ENCODE data around the gene WARS2.
A peak's percentile ranks its signal among the peaks of the same experiment; 100 is the strongest.

Gene WARS2

DNA sequence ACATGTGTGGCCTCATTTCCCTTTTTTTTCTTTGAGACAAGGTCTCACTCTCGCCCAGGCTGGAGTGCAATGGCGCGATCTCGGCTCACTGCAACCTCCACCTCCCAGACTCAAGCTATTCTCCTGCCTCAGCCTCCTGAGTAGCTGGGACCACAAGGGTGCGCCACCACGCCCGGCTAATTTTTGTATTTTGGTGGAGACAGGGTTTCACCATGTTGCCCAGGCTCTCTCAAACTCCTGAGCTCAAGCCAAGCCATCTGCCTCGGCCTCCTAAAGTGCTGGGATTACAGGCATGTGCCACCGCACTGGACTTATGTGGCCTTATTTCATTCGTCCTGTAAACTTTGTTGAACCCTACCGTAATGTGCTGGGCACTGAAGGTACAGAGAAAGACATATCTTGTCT is 569 bp upstream of the WARS2 start:
- Histone ChIP-seq H3K9me3 (ENCODE audit: severe bottlenecking) (no peaks in the 10 kb centered on the region), H3K4me3 (ENCODE audit: severe bottlenecking) (peak overlapping the region; percentile 51), H3K27ac (ENCODE audit: poor library complexity, severe bottlenecking) (peak overlapping the region; percentile 62), H3K27me3 (ENCODE audit: insufficient read depth, poor library complexity, severe bottlenecking) (no peaks in the 10 kb centered on the region), H3K36me3 (ENCODE audit: low read depth) (peaks cover 8% of the 10 kb centered on the region; the same call in 1 of the 2 replicates), H3K4me1 (ENCODE audit: insufficient read depth, poor library complexity, severe bottlenecking) (peaks cover 19% of the 10 kb centered on the region)
- DNase-seq (ENCODE audit: low spot score) (no peak), ATAC-seq (ENCODE audit: low read depth) (no peak)
- TF ChIP-seq, protein P1, sequence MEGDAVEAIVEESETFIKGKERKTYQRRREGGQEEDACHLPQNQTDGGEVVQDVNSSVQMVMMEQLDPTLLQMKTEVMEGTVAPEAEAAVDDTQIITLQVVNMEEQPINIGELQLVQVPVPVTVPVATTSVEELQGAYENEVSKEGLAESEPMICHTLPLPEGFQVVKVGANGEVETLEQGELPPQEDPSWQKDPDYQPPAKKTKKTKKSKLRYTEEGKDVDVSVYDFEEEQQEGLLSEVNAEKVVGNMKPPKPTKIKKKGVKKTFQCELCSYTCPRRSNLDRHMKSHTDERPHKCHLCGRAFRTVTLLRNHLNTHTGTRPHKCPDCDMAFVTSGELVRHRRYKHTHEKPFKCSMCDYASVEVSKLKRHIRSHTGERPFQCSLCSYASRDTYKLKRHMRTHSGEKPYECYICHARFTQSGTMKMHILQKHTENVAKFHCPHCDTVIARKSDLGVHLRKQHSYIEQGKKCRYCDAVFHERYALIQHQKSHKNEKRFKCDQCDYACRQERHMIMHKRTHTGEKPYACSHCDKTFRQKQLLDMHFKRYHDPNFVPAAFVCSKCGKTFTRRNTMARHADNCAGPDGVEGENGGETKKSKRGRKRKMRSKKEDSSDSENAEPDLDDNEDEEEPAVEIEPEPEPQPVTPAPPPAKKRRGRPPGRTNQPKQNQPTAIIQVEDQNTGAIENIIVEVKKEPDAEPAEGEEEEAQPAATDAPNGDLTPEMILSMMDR (IDR thresholded peaks at IDR 0.05; ENCODE audit: poor library complexity, severe bottlenecking): peak; percentile 37

DNA sequence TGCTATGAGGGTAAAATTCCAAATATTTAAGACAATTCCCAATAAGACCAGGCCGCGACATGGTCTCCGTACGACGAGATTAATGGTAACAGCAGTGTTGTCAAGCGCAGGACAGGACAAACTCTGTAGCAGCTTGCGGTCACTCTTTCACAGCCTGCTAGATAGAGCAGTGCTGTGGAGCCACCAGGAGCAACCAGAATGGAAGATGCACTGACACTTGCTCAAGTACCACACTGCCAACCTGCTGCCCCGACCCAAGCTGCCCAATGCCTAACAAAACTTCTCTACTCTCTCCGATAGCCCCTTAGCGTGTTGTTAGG is 636 bp downstream of the WARS2 start:
- H3K27ac ChIP-seq (ENCODE audit: poor library complexity, severe bottlenecking): peak overlapping the region; percentile 62
- peaks cover 8% of the 10 kb centered on the region; the same call in 1 of the 2 replicates for H3K36me3 ChIP-seq (ENCODE audit: low read depth)
- peaks cover 19% of the 10 kb centered on the region for H3K4me1 ChIP-seq (ENCODE audit: insufficient read depth, poor library complexity, severe bottlenecking)
- no peaks in the 10 kb centered on the region for H3K9me3 ChIP-seq (ENCODE audit: severe bottlenecking)
- ATAC-seq (ENCODE audit: low read depth) (peak; percentile 25), DNase-seq (ENCODE audit: low spot score) (no peak)
- no peaks in the 10 kb centered on the region for H3K27me3 ChIP-seq (ENCODE audit: insufficient read depth, poor library complexity, severe bottlenecking)
- H3K4me3 ChIP-seq (ENCODE audit: severe bottlenecking): peak overlapping the region; percentile 51
- TF ChIP-seq, protein P1 (IDR thresholded peaks at IDR 0.05; ENCODE audit: poor library complexity, severe bottlenecking): no peak

DNA sequence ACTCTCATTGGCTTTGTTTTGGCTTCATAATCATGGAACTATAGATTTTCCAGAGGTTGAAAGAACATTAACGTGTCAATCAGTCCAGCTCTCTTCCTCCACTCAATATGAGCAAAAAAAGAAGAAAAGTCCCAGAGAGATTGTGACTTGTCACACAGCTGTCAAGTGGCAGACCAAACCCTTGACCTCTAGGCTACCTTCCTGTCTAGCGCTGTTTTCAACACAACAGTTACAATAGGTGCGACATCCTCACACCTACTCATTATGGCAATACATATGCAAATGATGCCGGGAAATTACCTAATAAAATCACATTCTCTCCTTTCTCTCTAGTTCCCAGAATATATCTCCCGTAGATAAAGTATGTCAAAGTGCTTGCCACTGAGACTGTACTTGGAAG is 1.1 kb downstream of the WARS2 start:
- Histone ChIP-seq H3K27ac (ENCODE audit: poor library complexity, severe bottlenecking) (peak overlapping the region; percentile 62), H3K4me3 (ENCODE audit: severe bottlenecking) (peak overlapping the region; percentile 51), H3K9me3 (ENCODE audit: severe bottlenecking) (no peaks in the 10 kb centered on the region), H3K36me3 (ENCODE audit: low read depth) (peaks cover 8% of the 10 kb centered on the region; the same call in 1 of the 2 replicates), H3K4me1 (ENCODE audit: insufficient read depth, poor library complexity, severe bottlenecking) (peaks cover 19% of the 10 kb centered on the region), H3K27me3 (ENCODE audit: insufficient read depth, poor library complexity, severe bottlenecking) (no peaks in the 10 kb centered on the region)
- ATAC-seq (ENCODE audit: low read depth) (no peak), DNase-seq (ENCODE audit: low spot score) (no peak)
- TF ChIP-seq, protein P1 (IDR thresholded peaks at IDR 0.05; ENCODE audit: poor library complexity, severe bottlenecking): no peak

DNA sequence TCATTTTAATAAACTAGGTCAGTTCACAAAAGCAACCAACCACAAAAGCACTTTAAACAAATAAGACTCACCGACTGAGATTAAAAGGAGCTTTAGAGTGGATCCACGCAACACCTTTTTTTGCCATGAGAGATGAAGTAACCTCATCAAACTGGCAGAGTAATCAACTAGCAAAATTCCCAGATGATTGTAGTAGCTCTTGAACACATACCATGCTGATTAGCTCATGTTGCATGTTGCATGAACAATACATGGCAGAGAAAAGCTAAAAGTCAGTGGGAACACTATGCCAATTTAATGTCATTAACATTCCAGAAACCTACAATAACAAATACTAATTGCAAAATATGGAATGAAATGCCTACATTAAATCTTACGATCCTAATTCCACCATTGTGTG is 4.1 kb downstream of the WARS2 start:
- Histone ChIP-seq H3K4me3 (ENCODE audit: severe bottlenecking) (no peak overlapping the region), H3K27ac (ENCODE audit: poor library complexity, severe bottlenecking) (no peak overlapping the region), H3K4me1 (ENCODE audit: insufficient read depth, poor library complexity, severe bottlenecking) (peaks cover 15% of the 10 kb centered on the region), H3K27me3 (ENCODE audit: insufficient read depth, poor library complexity, severe bottlenecking) (no peaks in the 10 kb centered on the region), H3K36me3 (ENCODE audit: low read depth) (peaks cover 5% of the 10 kb centered on the region; the same call in 1 of the 2 replicates), H3K9me3 (ENCODE audit: severe bottlenecking) (no peaks in the 10 kb centered on the region)
- TF ChIP-seq, protein P1 (IDR thresholded peaks at IDR 0.05; ENCODE audit: poor library complexity, severe bottlenecking): no peak
- no peak for DNase-seq (ENCODE audit: low spot score)
- ATAC-seq (ENCODE audit: low read depth): no peak

DNA sequence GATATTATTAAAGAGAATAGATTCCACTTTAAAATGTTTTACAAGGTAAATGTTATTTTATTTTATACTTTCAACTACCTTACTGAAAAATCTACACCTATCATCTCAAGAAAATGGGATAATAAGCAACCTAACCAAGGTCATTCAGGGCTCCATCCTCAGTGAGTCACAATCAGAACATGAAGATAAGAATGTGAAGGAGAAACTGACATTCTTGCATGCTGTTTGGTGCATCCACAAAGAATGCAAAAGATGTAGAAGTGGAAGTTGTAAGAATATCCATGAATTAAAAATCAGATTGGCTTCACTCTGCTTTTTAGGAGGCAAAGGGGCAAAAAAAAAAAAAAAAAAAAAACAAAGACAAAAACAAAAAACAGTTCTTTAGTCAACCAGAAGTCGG is 6.5 kb downstream of the WARS2 start:
- TF ChIP-seq, protein P1 (IDR thresholded peaks at IDR 0.05; ENCODE audit: poor library complexity, severe bottlenecking): no peak
- H3K27me3 ChIP-seq (ENCODE audit: insufficient read depth, poor library complexity, severe bottlenecking): no peaks in the 10 kb centered on the region
- DNase-seq (ENCODE audit: low spot score) (no peak), ATAC-seq (ENCODE audit: low read depth) (no peak)
- peaks cover 6% of the 10 kb centered on the region for H3K4me1 ChIP-seq (ENCODE audit: insufficient read depth, poor library complexity, severe bottlenecking)
- H3K4me3 ChIP-seq (ENCODE audit: severe bottlenecking): no peak overlapping the region
- H3K9me3 ChIP-seq (ENCODE audit: severe bottlenecking): no peaks in the 10 kb centered on the region
- H3K36me3 ChIP-seq (ENCODE audit: low read depth): peaks cover 5% of the 10 kb centered on the region; the same call in 1 of the 2 replicates
- H3K27ac ChIP-seq (ENCODE audit: poor library complexity, severe bottlenecking): no peak overlapping the region

Data from RWPE2 (cell line).